Heart right ventricle (tissue), 16 donors: ENCODE results near the gene UBE3C. TPM values are rescaled to one million over a fixed set of nuclear protein-coding genes. Genes with fewer than 3 reads are reported as not detected.

Source experiments
- ATAC-seq, 8 donors: fragments of 200-7000 bp; cut with Tn5 transposase; one replicate each; pipeline ENCODE4 v1.9.1; 2020; ENCODE audit warnings: mild to moderate bottlenecking in 8 of 8, moderate library complexity in 8 of 8, moderate number of reproducible peaks in 1 of 8
- DNase-seq, 2 donors: peaks; one replicate each; pipeline ENCODE4 v3.0.0-alpha.2; 2020
- H3K27ac ChIP-seq, 10 donors: fragments of 200-600 bp; sonication (generic) in 2 of 10; one replicate each; pipeline versions ENCODE4 v1.5.0 to v1.8.0; 2020 to 2022; ENCODE audit warnings: mild to moderate bottlenecking in 3 of 10
- H3K27me3 ChIP-seq, 7 donors: fragments of 200-600 bp; one replicate each; pipeline ENCODE4 v1.8.0; 2021 to 2022; ENCODE audit warnings: mild to moderate bottlenecking in 2 of 7
- H3K36me3 ChIP-seq, 9 donors: fragments of 200-600 bp; sonication (generic) in 1 of 9; one replicate each; pipeline versions ENCODE4 v1.5.0 to v1.8.0; 2020 to 2022; ENCODE audit warnings: mild to moderate bottlenecking in 2 of 9
- H3K4me1 ChIP-seq, 9 donors: fragments of 200-600 bp; sonication (generic) in 1 of 9; one replicate each; pipeline versions ENCODE4 v1.5.0 to v1.8.0; 2020 to 2022; ENCODE audit warnings: mild to moderate bottlenecking in 4 of 9
- H3K4me3 ChIP-seq, 10 donors: fragments of 200-600 bp; sonication (generic) in 2 of 10; one replicate each; pipeline versions ENCODE4 v1.5.0 to v1.8.0; 2020 to 2022; ENCODE audit warnings: mild to moderate bottlenecking in 7 of 10, moderate library complexity in 2 of 10
- H3K9me3 ChIP-seq, 11 donors: fragments of 200-600 bp in 10 of 11; sonication (generic) in 2 of 11; one replicate each; pipeline versions ENCODE4 v1.5.0 to v1.8.0; 2013 to 2022; ENCODE audit warnings: mild to moderate bottlenecking in 2 of 11, control low read depth in 1 of 11, moderate library complexity in 1 of 11
- WGBS, 2 donors: extraction: QIAGEN DNeasy Blood & Tissue Kit; methylation state at CpG; one replicate each; pipeline ENCODE4 v1.1.7; 2013; ENCODE audit warnings: inconsistent platforms in 1 of 2; 5-methylcytosine and 5-hydroxymethylcytosine counted together
- intact Hi-C, 10 donors: fragments of 100-400 bp; cut with DNase I; formaldehyde crosslinking; loops; one replicate each; pipeline versions ENCODE4 v1.11.1 to v1.14.2; 2022
- polyA plus RNA-seq, 2 donors: library from polyadenylated mRNA; stranded (reverse); fragments of 200-250 nt; gene quantifications; one replicate each; pipeline ENCODE4 v1.2.3, GENCODE V29; 2013
- total RNA-seq, 10 donors: library from RNA; stranded (reverse); fragmentation: NEBNext Ultra II Directional in 3 of 10; extraction: Animal tissue kit (Norgen Biotek cat#: 25700) in 3 of 10; gene quantifications; one replicate each; pipeline versions ENCODE4 v1.2.1 to v1.2.4, GENCODE V29; 2021 to 2023
- TF ChIP-seq, protein P1 (sequence below), 9 donors: fragments of 200-600 bp; sonication (generic) in 2 of 9; IDR thresholded peaks; one replicate each; pipeline versions ENCODE4 v1.5.0 to v1.8.0; 2021 to 2022; ENCODE audit warnings: antibody characterized with exemption in 9 of 9, mild to moderate bottlenecking in 5 of 9, moderate library complexity in 1 of 9
- donor health status: Arrhythmogenic right ventricular cardiomyopathy.
- donor health status: ischemic (EF 13 %, LVEDD 7.1; RV severe dilation, severe dysfunction).
- donor health status: healthy with polysubstance abuse.
- donor health status: DM: no; HTN: yes; CAD: no.
- donor health status: DM: no; HTN: no; CAD: no.
- donor health status: ischemic (EF 25% LVEDD 6.9; RV normal size, moderate dysfunction).
- donor health status: ischemic (EF 25% LVEDD 5.7; RV mildly dilated, moderate dysfunction).
- donor health status: healthy.
- donor health status: DM: yes; HTN: yes; CAD: no.
- donor health status: Ischemic cardiomyopathy.
- donor health status: ischemic (EF 35%, LVEDD 5.7; RV mildly dilated, moderate dysfunction).
- donor health status: nonischemic (EF 11% LVEDD 7.7; RV severe dilation, severe dysfunction).
- donor health status: DM: yes; HTN: yes; CAD: no.
- donor health status: PGD.
- donor health status: ischemic (EF 29% LVEDD 5.4; RV normal size, mild dysfunction).
- donor health status: nonischemic (EF 23%, LVEDD 6.1; RV moderate dilation, normal function).

The UBE3C gene
- total and polyA plus RNA-seq, 12 donors: 10.5 to 53.8 (median 48.8) TPM

DNA sequence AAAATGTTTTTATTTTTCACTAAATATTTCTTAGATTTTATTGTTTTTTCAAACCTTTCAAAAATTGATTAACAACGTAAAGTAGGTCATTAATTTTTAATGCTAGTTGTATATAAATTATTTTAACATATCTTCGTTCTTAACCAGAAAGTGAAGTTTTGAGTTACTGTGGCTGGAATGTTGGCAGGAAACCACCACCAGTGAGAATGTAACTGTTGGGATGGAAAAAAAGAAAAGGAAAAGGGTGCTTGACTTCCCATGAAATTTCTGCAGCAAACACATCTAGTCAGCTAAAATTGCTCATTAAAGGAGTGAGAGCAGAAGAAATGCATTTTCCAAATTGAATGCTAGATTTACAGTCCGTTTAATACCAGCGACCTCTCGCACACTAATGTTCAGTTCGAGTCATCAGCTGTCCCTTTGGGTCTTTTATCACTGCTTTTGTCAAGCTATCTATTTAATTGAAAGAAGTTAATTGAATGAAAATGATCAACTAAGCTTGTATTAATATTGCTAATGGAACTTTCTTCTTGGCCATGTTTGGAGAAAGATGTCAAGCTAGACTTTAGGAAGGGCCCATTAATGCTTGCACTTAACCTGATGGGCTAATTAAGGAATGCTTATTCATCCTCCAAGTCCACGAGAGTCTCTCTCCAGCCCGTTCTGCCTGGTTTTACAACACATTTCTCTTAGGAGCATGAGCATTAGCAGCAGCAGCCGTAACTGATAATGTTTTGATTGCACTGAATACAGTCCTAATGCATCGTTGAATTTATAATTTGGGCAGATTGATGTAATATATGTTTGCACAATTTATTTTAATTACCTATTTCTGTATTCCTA, 70.1 kb downstream of the UBE3C start:
- Histone ChIP-seq H3K36me3 (peaks cover 0 to 98% (median 19%) of the 10 kb centered on the region in 9 donors), H3K27me3 (no peaks in the 10 kb centered on the region), H3K4me1 (peaks cover 0 to 9% (median 0%) of the 10 kb centered on the region in 9 donors), H3K27ac (no peak overlapping the region), H3K9me3 (no peaks in the 10 kb centered on the region), H3K4me3 (no peak overlapping the region)
- DNase-seq (no peak), ATAC-seq (no peak)
- intact Hi-C loops: no loop called here
- TF ChIP-seq, protein P1, sequence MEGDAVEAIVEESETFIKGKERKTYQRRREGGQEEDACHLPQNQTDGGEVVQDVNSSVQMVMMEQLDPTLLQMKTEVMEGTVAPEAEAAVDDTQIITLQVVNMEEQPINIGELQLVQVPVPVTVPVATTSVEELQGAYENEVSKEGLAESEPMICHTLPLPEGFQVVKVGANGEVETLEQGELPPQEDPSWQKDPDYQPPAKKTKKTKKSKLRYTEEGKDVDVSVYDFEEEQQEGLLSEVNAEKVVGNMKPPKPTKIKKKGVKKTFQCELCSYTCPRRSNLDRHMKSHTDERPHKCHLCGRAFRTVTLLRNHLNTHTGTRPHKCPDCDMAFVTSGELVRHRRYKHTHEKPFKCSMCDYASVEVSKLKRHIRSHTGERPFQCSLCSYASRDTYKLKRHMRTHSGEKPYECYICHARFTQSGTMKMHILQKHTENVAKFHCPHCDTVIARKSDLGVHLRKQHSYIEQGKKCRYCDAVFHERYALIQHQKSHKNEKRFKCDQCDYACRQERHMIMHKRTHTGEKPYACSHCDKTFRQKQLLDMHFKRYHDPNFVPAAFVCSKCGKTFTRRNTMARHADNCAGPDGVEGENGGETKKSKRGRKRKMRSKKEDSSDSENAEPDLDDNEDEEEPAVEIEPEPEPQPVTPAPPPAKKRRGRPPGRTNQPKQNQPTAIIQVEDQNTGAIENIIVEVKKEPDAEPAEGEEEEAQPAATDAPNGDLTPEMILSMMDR (IDR thresholded peaks at IDR 0.05): no peak
- WGBS, 2 donors: 93 to 95% methylated on average over 10 of the region's 10 CpGs

DNA sequence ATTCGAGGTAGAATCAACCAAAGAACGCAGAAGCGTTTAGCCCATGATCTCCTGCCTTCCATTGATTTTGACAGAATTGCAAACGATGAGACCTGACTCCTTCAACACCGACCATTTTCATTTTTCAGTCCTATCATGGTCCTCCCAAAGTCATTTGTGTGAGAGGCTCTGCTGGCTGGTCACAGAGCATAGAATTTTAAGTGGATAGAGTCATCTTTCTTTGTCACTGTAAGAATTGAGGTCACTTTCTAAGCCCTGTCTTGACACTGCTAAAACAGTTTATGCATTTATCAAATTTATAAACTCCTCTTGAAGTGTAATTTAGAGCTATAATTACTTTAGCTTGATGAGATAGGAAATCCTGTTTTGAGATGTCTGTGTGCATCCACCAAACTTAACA, 72.0 kb downstream of the UBE3C start:
- H3K27me3 ChIP-seq: no peaks in the 10 kb centered on the region
- no peak for ATAC-seq
- peaks cover 0 to 97% (median 19%) of the 10 kb centered on the region in 9 donors for H3K36me3 ChIP-seq
- intact Hi-C loops: loop anchor here in 1 of 10 donors (5.0 kb wide), 1 partner anchor 33 kb away; no protein-coding TSS in a partner anchor
- DNase-seq: no peak
- 69 to 82% methylated on average over 5 of the region's 5 CpGs for WGBS, 2 donors
- H3K4me1 ChIP-seq: peaks cover 0 to 9% (median 0%) of the 10 kb centered on the region in 9 donors
- no peak overlapping the region for H3K27ac ChIP-seq
- no peak overlapping the region for H3K4me3 ChIP-seq
- TF ChIP-seq, protein P1 (IDR thresholded peaks at IDR 0.05): no peak
- H3K9me3 ChIP-seq: no peaks in the 10 kb centered on the region

DNA sequence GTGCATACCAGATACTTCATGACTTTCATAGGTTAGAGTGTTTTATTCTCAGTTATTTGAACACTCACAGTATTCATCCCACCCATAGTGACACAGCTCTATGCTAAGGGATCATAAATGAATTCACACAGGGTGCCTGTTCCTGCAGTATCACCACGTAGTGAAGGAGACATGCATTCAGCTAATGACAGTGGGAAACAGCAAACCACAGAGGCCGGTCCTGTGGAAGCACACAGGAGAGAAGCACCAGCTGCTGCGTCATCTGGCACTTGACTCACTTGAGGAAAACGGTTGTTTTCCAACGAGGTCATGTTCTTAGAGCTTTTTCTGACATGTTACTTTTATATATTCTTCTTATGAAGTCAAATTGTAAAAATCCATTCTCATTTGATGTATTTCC, 73.0 kb downstream of the UBE3C start:
- DNase-seq (no peak), ATAC-seq (no peak)
- Histone ChIP-seq H3K27me3 (no peaks in the 10 kb centered on the region), H3K36me3 (peaks cover 0 to 96% (median 19%) of the 10 kb centered on the region in 9 donors), H3K4me1 (peaks cover 0 to 9% (median 0%) of the 10 kb centered on the region in 9 donors), H3K9me3 (no peaks in the 10 kb centered on the region), H3K27ac (no peak overlapping the region), H3K4me3 (no peak overlapping the region)
- intact Hi-C loops: loop anchor here in 1 of 10 donors (5.0 kb wide), 1 partner anchor 34 kb away; no protein-coding TSS in a partner anchor
- TF ChIP-seq, protein P1 (IDR thresholded peaks at IDR 0.05): no peak
- WGBS, 2 donors: 54 to 58% methylated on average over 5 of the region's 5 CpGs

DNA sequence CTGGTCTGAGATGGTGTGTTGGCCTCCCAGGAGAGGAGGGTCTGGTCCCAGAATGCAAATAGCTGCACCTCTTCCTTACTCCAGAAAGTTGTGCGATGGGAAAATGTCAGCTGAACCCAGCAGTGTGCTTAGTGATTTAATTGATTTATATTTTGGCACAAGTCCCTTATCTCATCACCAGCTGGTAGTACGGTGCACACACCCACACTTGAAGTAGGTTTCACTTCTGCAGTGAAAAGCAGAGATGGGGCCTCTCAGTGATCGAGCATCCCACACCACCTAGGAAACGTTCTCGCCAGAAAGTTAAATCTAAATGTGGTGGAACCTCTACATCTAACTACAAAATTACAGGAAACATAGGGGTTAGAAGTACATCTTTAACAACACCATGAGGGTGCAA, 80.4 kb downstream of the UBE3C start:
- Histone ChIP-seq H3K27me3 (no peaks in the 10 kb centered on the region), H3K4me3 (no peak overlapping the region), H3K36me3 (peaks cover 0 to 97% (median 22%) of the 10 kb centered on the region in 9 donors), H3K9me3 (no peaks in the 10 kb centered on the region), H3K27ac (no peak overlapping the region), H3K4me1 (no peaks in the 10 kb centered on the region)
- WGBS, 2 donors: 84 to 90% methylated on average over 5 of the region's 5 CpGs
- ATAC-seq: no peak
- intact Hi-C loops: no loop called here
- TF ChIP-seq, protein P1 (IDR thresholded peaks at IDR 0.05): no peak
- DNase-seq: no peak
